BJ (cell line): ENCODE measurements around the gene TEX264. TPM values are rescaled to one million over a fixed set of nuclear protein-coding genes. Genes with fewer than 3 reads are reported as not detected.

Experiments
- CTCF ChIA-PET: fragments of 350-600 bp; formaldehyde crosslinking; extraction: SDS; loops from one replicate; lab custom pipeline; 2021; ENCODE audit warnings: antibody characterized with exemption, inconsistent platforms; lab: Yijun Ruan, JAX
- POLR2A ChIA-PET: fragments of 300-600 bp; sonication (Branson Sonifier 250); formaldehyde crosslinking; extraction: SDS; loops from one replicate; lab custom pipeline; 2021; ENCODE audit warnings: antibody characterized with exemption; lab: Charles Lee
- DNase-seq: peaks from one replicate; pipeline ENCODE4 v3.0.0-alpha.2; 2011; ENCODE audit warnings: low read depth
- H3K27me3 ChIP-seq: 2 replicates; pipeline ENCODE4 v1.6.0; 2011; ENCODE audit warnings: low read length; ENCODE audit not compliant: control insufficient read depth, insufficient read depth
- H3K36me3 ChIP-seq: 2 replicates; pipeline ENCODE4 v1.5.1; 2011; ENCODE audit warnings: low read length; ENCODE audit not compliant: control insufficient read depth, insufficient read depth
- H3K4me3 ChIP-seq: 2 replicates; pipeline ENCODE4 v1.5.1; 2011; ENCODE audit warnings: low read depth, mild to moderate bottlenecking, control low read depth, low read length
- CTCF ChIP-seq: IDR thresholded peaks from 2 replicates; pipeline ENCODE4 v1.5.1; 2011; ENCODE audit warnings: low read depth, mild to moderate bottlenecking, control low read depth, inconsistent platforms, low read length, moderate library complexity; ENCODE audit not compliant: insufficient read depth
- polyA plus RNA-seq: library from polyadenylated mRNA; depleted of rRNA; stranded (reverse); fragments of >200 nt; gene quantifications from 2 replicates; pipeline ENCODE4 v1.2.3, GENCODE V29; 2011

The TEX264 gene
- polyA plus RNA-seq, 1 experiment, result 100.0 TPM

GRCh38 chr3:51670053-51670822, 814 bp upstream of the TEX264 start:
- DNase-seq, result no peak
- ChIA-PET POLR2A (interaction anchor here (1.2 kb wide), 1 partner anchor 170 kb away, joined by 16 read pairs; the partner anchor contains the start of gene DCAF1), CTCF (interaction anchor here (0.6 to 16.2 kb wide), 24 partner anchors 9 to 1054 kb away, joined by 3 to 207 read pairs (median 4); partner anchors contain the start of genes DCAF1 and MAPKAPK3)
- Histone ChIP-seq H3K4me3 (peak overlapping the region; percentile 90), H3K36me3 (peaks cover 3% of the 10 kb centered on the region), H3K27me3 (no peaks in the 10 kb centered on the region)
- TF ChIP-seq CTCF, result no peak

- Histone ChIP-seq H3K36me3 (peaks cover 4% of the 10 kb centered on the region), H3K27me3 (no peaks in the 10 kb centered on the region), H3K4me3 (peak overlapping the region; percentile 90)
- CTCF ChIA-PET, result interaction anchor here (0.9 to 16.2 kb wide), 5 partner anchors 8 to 170 kb away, joined by 3 to 207 read pairs (median 28); partner anchors contain the start of gene DCAF1
- no peak for TF ChIP-seq CTCF
- no peak for DNase-seq
- POLR2A ChIA-PET, result interaction anchor here (0.9 kb wide), 1 partner anchor 172 kb away, joined by 6 read pairs; the partner anchor contains the start of gene DCAF1
Observed at GRCh38 chr3:51671734-51672475, 853 bp downstream of the TEX264 start.

DNA sequence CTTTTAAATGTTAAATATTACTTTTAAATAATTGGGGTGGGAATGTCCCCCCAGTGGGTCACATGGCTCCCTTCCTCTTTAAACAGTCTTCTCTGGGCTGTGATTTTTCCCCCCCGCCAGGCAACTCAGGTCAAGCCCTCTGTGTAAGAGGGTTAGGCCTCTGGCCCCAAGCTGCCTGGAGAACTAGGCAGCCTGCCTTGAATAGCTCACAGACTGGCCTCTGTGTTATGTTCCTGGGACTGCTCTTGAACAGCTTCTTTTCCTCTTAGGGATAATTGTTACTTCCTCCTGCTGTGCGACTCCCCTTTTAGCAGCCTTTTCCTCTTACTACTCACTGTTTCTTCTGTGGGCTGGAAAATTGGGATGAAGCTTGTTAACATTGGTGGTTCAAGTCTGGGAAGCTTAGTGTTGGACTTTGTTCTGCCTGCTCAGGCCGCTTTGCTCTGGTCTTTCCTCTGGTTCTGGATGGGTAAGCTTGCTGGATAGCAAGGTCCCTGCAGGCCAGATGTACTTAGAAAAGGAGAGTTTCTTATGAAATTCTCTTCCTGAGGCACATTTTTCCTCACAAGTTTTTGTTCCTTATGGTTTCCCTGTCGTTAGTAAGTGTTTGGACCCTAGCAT, 2.2 kb downstream of the TEX264 start:
- POLR2A ChIA-PET, result no interaction called here
- CTCF ChIA-PET, result interaction anchor here (1.4 to 16.2 kb wide), 4 partner anchors 8 to 284 kb away, joined by 5 to 207 read pairs (median 29); partner anchors contain the start of gene DCAF1
- no peak for TF ChIP-seq CTCF

GRCh38 chr3:51673802-51674654, 3.0 kb downstream of the TEX264 start:
- POLR2A ChIA-PET, result no interaction called here
- TF ChIP-seq CTCF, result no peak
- Histone ChIP-seq H3K36me3 (peaks cover 4% of the 10 kb centered on the region), H3K4me3 (no peak overlapping the region), H3K27me3 (no peaks in the 10 kb centered on the region)
- CTCF ChIA-PET, result interaction anchor here (0.5 to 16.2 kb wide), 4 partner anchors 8 to 284 kb away, joined by 3 to 207 read pairs (median 16); partner anchors contain the start of gene DCAF1
- no peak for DNase-seq

More for the DNA sequence above, 2.2 kb downstream of the TEX264 start:
- no peaks in the 10 kb centered on the region for H3K27me3 ChIP-seq
- no peak for DNase-seq
- peaks cover 4% of the 10 kb centered on the region for H3K36me3 ChIP-seq
- H3K4me3 ChIP-seq, result no peak overlapping the region
